CD14-positive monocyte (primary cell): Measurements from ENCODE around the gene DHX30. TPM values are rescaled to one million over a fixed set of nuclear protein-coding genes. Genes with fewer than 3 reads are reported as not detected.
A peak's percentile ranks its signal among the peaks of the same experiment; 100 is the strongest.

Experiments
- DNase-seq, 3 donors: peaks; one replicate each; pipeline ENCODE4 v3.0.0-alpha.2; 2011 to 2022
- H2AFZ ChIP-seq: 2 replicates; pipeline ENCODE4 v1.6.0; 2012; ENCODE audit warnings: mild to moderate bottlenecking, low read depth, low read length, inconsistent platforms; ENCODE audit not compliant: insufficient read depth, poor library complexity, severe bottlenecking
- H3K27ac ChIP-seq, 2 donors: 1 replicate in 1 of 2; 2 replicates in 1 of 2; pipeline ENCODE4 v1.5.1; 2012 to 2013; ENCODE audit warnings: low read length in 2 of 2, control low read depth in 1 of 2, inconsistent platforms in 1 of 2, low read depth in 1 of 2, mild to moderate bottlenecking in 1 of 2
- H3K27me3 ChIP-seq, 2 donors: one replicate each; pipeline versions ENCODE4 v1.6.0 to v1.6.1; 2011 to 2013; ENCODE audit warnings: low read length in 2 of 2; ENCODE audit not compliant: control insufficient read depth in 2 of 2, insufficient read depth in 2 of 2
- H3K36me3 ChIP-seq, 2 donors: replicated peaks in 1 of 2; 1 replicate in 1 of 2; 2 replicates in 1 of 2; pipeline versions ENCODE4 v1.5.1 to v1.6.1; 2012 to 2013; ENCODE audit warnings: low read length in 2 of 2, control low read depth in 1 of 2, inconsistent platforms in 1 of 2, mild to moderate bottlenecking in 1 of 2; ENCODE audit not compliant: insufficient read depth in 2 of 2, control insufficient read depth in 1 of 2
- H3K4me1 ChIP-seq, 2 donors: 1 replicate in 1 of 2; 2 replicates in 1 of 2; pipeline versions ENCODE4 v1.5.1 to v1.6.1; 2012 to 2013; ENCODE audit warnings: low read length in 2 of 2, control low read depth in 1 of 2, inconsistent platforms in 1 of 2, mild to moderate bottlenecking in 1 of 2, moderate library complexity in 1 of 2; ENCODE audit not compliant: insufficient read depth in 2 of 2, control insufficient read depth in 1 of 2
- H3K4me2 ChIP-seq: replicated peaks from 2 replicates; pipeline ENCODE3; 2012; ENCODE audit warnings: low read length, moderate library complexity, mild to moderate bottlenecking; ENCODE audit not compliant: poor library complexity, severe bottlenecking; ENCODE audit errors: extremely low read depth
- H3K4me3 ChIP-seq, 3 experiments: fragments of 200-600 bp in 1 of 3; sonication (generic) in 1 of 3; replicated peaks in 1 of 3; 1 replicate in 2 of 3; 2 replicates in 1 of 3; pipeline ENCODE4 v1.5.1; 2011 to 2013; ENCODE audit warnings: low read length in 3 of 3, mild to moderate bottlenecking in 3 of 3, control low read depth in 2 of 3, low read depth in 2 of 3, inconsistent platforms in 1 of 3, moderate library complexity in 1 of 3
- H3K79me2 ChIP-seq: 2 replicates; pipeline ENCODE4 v1.6.0; 2012; ENCODE audit warnings: mild to moderate bottlenecking, control low read depth, inconsistent platforms, low read length, moderate library complexity; ENCODE audit not compliant: insufficient read depth
- H3K9ac ChIP-seq: 2 replicates; pipeline ENCODE4 v1.6.0; 2017; ENCODE audit warnings: low read length, mild to moderate bottlenecking; ENCODE audit not compliant: insufficient read depth, poor library complexity, severe bottlenecking
- H3K9me3 ChIP-seq, 2 donors: replicated peaks in 1 of 2; 1 replicate in 1 of 2; 2 replicates in 1 of 2; pipeline versions ENCODE4 v1.5.1 to v1.6.1; 2012 to 2013; ENCODE audit warnings: low read length in 2 of 2, control low read depth in 1 of 2; ENCODE audit not compliant: control insufficient read depth in 1 of 2, insufficient read depth in 1 of 2
- H4K20me1 ChIP-seq: 2 replicates; pipeline ENCODE4 v1.6.0; 2012; ENCODE audit warnings: mild to moderate bottlenecking, low read length, control low read depth, moderate library complexity; ENCODE audit not compliant: insufficient read depth
- H3K27ac Mint-ChIP-seq, 7 donors: one replicate each; pipeline ENCODE4 v1.8.0; 2020; ENCODE audit warnings: mild to moderate bottlenecking in 7 of 7, mixed read lengths in 7 of 7, moderate library complexity in 6 of 7, inconsistent platforms in 2 of 7
- H3K27me3 Mint-ChIP-seq, 3 donors: one replicate each; pipeline ENCODE4 v1.8.0; 2021 to 2022; ENCODE audit warnings: low read depth in 3 of 3, mild to moderate bottlenecking in 3 of 3, mixed read lengths in 3 of 3, moderate library complexity in 3 of 3, inconsistent platforms in 1 of 3
- H3K36me3 Mint-ChIP-seq, 2 donors: one replicate each; pipeline ENCODE4 v1.8.0; 2020; ENCODE audit warnings: mixed read lengths in 2 of 2, inconsistent platforms in 1 of 2, mild to moderate bottlenecking in 1 of 2
- H3K4me1 Mint-ChIP-seq: one replicate; pipeline ENCODE4 v1.8.0; 2020; ENCODE audit warnings: mild to moderate bottlenecking, mixed read lengths
- H3K4me3 Mint-ChIP-seq, 2 donors: one replicate each; pipeline ENCODE4 v1.8.0; 2020; ENCODE audit warnings: mild to moderate bottlenecking in 2 of 2, mixed read lengths in 2 of 2, moderate library complexity in 1 of 2
- H3K9me3 Mint-ChIP-seq, 7 donors: one replicate each; pipeline ENCODE4 v1.8.0; 2020 to 2022; ENCODE audit warnings: mixed read lengths in 7 of 7, mild to moderate bottlenecking in 6 of 7, moderate library complexity in 6 of 7, inconsistent platforms in 2 of 7
- WGBS: methylation state at CpG from one replicate; pipeline ENCODE4 v1.1.5; 2013; ENCODE audit warnings: missing lambda C conversion rate; ENCODE audit not compliant: insufficient coverage; 5-methylcytosine and 5-hydroxymethylcytosine counted together
- intact Hi-C, 2 donors: fragments of 100-400 bp; cut with micrococcal nuclease; formaldehyde crosslinking; loops; one replicate each; pipeline versions ENCODE4 v1.15.0 to v1.15.1; 2023
- polyA plus RNA-seq, 3 donors: library from polyadenylated mRNA; depleted of rRNA in 1 of 3; unstranded in 2 of 3; stranded (reverse) in 1 of 3; fragments of 300-500 nt in 2 of 3; fragments of >200 nt in 1 of 3; fragmentation: Illumina TruSeq in 2 of 3; gene quantifications; 1 replicate in 2 of 3; 2 replicates in 1 of 3; pipeline ENCODE4 v1.2.3, GENCODE V29; 2012 to 2021
- TF ChIP-seq, protein P1 (sequence below): fragments of 200-600 bp; IDR thresholded peaks from one replicate; pipeline ENCODE4 v1.8.0; 2022; ENCODE audit warnings: antibody characterized with exemption, mild to moderate bottlenecking

Gene DHX30
- polyA plus RNA-seq, 3 donors, result 19.4 to 43.9 (median 20.1) TPM

DNA sequence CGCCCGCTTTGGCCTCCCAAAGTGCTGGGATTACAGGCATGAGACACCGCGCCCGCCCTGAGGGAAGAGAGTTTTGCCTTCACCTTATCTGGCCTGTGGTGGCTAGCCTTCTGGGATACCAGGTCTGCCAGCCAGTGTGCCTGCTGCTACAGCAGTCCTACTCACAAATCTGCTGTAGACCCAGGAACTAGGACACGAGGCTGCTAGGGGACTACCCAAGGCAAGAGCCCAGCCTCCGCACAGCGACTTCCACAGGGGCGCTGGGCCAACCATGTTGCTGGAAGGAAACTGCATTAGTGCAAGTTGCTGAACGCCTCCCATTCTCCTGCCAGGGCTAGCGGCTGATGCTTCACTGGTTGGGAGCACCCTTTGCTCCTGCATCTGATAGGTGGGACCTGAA is 53.7 kb downstream of the DHX30 start:
- TF ChIP-seq, protein P1, sequence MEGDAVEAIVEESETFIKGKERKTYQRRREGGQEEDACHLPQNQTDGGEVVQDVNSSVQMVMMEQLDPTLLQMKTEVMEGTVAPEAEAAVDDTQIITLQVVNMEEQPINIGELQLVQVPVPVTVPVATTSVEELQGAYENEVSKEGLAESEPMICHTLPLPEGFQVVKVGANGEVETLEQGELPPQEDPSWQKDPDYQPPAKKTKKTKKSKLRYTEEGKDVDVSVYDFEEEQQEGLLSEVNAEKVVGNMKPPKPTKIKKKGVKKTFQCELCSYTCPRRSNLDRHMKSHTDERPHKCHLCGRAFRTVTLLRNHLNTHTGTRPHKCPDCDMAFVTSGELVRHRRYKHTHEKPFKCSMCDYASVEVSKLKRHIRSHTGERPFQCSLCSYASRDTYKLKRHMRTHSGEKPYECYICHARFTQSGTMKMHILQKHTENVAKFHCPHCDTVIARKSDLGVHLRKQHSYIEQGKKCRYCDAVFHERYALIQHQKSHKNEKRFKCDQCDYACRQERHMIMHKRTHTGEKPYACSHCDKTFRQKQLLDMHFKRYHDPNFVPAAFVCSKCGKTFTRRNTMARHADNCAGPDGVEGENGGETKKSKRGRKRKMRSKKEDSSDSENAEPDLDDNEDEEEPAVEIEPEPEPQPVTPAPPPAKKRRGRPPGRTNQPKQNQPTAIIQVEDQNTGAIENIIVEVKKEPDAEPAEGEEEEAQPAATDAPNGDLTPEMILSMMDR, result no peak
- DNase-seq, result no peak
- peaks cover 0 to 3% (median 0%) of the 10 kb centered on the region in 3 donors for H3K27me3 Mint-ChIP-seq
- no peak overlapping the region for H3K4me3 ChIP-seq
- no peak overlapping the region for H3K9ac ChIP-seq
- no peaks in the 10 kb centered on the region for H3K9me3 Mint-ChIP-seq
- H3K27ac ChIP-seq, result no peak overlapping the region
- over 99% methylated on average over 11 of the region's 11 CpGs for WGBS
- no peaks in the 10 kb centered on the region for H3K9me3 ChIP-seq
- H3K4me1 ChIP-seq, result no peaks in the 10 kb centered on the region
- no peak overlapping the region for H3K4me3 Mint-ChIP-seq
- H2AFZ ChIP-seq, result no peak overlapping the region
- H3K27ac Mint-ChIP-seq, result peak overlapping the region in 1 of 7 donors; percentile 10
- intact Hi-C loops, result no loop called here
- no peaks in the 10 kb centered on the region for H3K79me2 ChIP-seq
- H3K36me3 Mint-ChIP-seq, result peaks cover 49 to 76% of the 10 kb centered on the region in 2 donors
- H3K4me2 ChIP-seq, result no peak overlapping the region
- no peaks in the 10 kb centered on the region for H3K27me3 ChIP-seq
- H4K20me1 ChIP-seq, result no peaks in the 10 kb centered on the region
- H3K4me1 Mint-ChIP-seq, result no peaks in the 10 kb centered on the region
- H3K36me3 ChIP-seq, result peaks cover 39 to 82% of the 10 kb centered on the region in 2 donors

GRCh38 chr3:47857151-47857550 is 54.2 kb downstream of the DHX30 start:
- Mint-ChIP-seq H3K9me3 (no peaks in the 10 kb centered on the region), H3K4me1 (no peaks in the 10 kb centered on the region), H3K27me3 (peaks cover 0 to 4% (median 0%) of the 10 kb centered on the region in 3 donors), H3K36me3 (peaks cover 47 to 75% of the 10 kb centered on the region in 2 donors), H3K27ac (no peak overlapping the region), H3K4me3 (no peak overlapping the region)
- TF ChIP-seq, protein P1, result no peak
- DNase-seq, result no peak
- H3K27me3 ChIP-seq, result no peaks in the 10 kb centered on the region
- H3K9me3 ChIP-seq, result no peaks in the 10 kb centered on the region
- H3K4me1 ChIP-seq, result no peaks in the 10 kb centered on the region
- no peaks in the 10 kb centered on the region for H4K20me1 ChIP-seq
- H3K36me3 ChIP-seq, result peaks cover 39 to 77% of the 10 kb centered on the region in 2 donors
- H3K79me2 ChIP-seq, result no peaks in the 10 kb centered on the region
- H3K4me3 ChIP-seq, result no peak overlapping the region
- 90% methylated on average over 2 of the region's 2 CpGs for WGBS
- no peak overlapping the region for H2AFZ ChIP-seq
- no peak overlapping the region for H3K27ac ChIP-seq
- no peak overlapping the region for H3K9ac ChIP-seq
- H3K4me2 ChIP-seq, result no peak overlapping the region
- intact Hi-C loops, result no loop called here
